ENCODE data around the gene PRR12.

The PRR12 gene

GRCh38 chr19:49592486-49593232 is 1.7 kb downstream of the PRR12 start:
- DNase-seq (ENCODE audit: low read depth): no peak

DNA sequence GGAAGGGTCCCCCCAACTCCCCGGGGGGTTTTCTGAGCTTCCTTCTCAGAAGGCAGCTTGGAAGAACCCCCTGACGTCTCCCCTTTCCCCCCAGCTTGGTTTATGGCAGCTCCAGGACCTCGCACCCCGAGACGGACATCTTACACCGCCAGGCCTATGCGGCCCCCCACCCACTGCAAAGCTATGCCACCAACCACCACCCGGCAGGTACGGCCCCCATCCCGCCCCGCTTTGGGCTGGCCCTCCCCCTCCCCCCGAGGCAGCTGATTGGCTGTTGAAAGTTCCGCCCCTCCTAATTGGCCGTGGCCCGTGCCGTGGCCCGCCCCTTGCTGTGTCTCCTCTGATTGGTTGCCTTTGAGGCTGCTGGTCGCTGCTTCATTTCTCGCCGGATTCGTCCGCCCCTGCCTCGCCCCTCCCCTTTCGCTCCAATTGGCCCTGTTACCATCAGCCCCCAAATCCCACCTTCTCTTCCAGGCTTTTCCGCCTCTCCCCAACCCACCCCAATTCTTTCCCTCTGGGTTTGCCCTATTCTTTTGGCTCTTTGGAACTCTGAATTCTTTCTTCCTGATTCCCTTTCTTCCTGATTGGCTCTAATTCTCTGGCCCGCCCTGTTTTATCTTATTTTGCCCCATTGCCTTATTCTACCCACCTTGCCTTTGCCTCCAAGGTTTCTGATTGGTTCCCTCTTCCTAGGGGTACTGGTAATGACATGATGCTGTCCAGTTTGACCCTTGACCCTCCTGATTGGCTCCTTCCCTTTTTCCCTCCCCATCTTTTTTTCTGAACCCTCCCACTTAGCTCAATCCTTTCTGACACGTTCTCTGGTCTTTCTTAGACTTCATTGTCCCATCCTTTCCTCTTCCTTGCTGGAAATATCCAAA is 2.5 kb downstream of the PRR12 start:
- DNase-seq (ENCODE audit: low read depth): peak; percentile 89

DNA sequence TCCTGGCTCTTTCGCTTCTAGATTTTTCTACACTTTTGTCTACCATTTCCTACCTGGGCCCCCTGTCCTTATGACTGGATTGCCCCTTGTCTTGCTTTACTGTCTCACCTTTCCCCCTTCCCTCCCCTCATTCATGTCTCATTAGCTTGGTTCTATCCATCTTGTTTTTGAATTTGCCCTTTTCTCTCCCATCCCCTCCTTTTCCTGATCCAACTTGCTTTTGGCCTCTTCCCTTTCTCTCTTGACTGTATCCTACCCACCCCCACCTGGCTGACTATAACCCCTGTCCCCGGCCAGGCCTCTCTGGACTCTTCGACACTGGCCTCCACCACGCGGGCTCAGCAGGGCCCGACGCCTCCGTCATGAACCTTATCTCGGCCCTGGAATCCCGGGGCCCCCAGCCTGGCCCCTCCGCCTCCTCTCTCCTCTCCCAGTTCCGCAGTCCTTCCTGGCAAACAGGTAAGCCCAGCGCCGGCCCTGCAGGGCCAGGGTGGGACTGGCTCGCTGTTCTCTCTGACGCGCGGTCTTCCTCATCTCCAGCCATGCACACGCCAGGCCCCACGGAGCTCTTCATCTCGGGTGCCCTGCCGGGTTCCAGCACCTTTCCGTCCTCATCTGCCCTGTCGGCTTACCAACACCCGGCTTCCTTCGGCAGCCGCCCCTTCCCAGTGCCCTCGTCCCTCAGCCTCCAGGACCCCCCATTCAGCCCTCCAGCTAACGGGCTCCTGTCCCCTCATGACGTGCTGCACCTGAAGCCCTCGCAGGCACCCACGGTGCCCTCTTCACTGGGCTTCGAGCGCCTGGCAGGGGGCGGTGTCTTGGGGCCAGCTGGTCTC is 3.4 kb downstream of the PRR12 start:
- no peak for DNase-seq (ENCODE audit: low read depth)

DNA sequence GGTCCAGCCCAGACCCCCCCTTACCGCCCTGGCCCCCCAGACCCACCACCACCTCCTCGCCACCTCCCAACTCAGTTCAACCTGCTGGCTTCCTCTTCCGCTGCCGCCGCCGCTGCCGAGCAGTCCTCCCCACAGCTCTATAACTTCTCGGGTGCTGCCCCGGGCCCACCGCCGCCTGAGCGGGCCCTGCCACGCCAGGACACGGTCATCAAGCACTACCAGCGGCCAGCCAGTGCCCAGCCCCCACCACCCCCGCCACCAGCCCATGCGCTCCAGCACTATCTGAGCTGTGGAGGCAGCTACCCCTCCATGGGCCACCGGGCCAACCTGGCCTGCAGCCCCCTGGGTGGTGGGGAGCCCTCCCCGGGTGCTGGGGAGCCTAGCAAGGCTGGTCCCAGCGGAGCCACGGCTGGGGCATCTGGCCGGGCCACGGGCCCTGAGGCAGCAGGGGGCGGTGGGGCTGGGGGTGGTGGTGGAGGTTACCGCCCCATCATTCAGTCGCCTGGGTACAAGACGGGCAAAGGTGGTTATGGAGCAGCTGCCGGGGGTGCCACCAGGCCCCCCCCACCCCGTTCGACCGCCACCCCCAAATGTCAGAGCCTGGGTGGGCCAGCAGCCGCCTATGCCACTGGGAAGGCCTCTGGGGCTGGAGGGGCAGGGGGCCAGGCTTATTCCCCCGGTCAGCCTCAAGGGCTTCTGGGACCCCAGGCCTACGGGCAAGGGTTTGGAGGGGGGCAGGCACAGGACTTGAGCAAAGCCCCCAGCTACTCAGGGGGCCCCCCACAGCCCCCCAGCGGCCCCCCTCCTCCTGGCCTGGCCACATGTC is 4.2 kb downstream of the PRR12 start:
- no peak for DNase-seq (ENCODE audit: low read depth)

GRCh38 chr19:49595819-49596404 is 4.9 kb downstream of the PRR12 start:
- DNase-seq (ENCODE audit: low read depth): no peak

DNA sequence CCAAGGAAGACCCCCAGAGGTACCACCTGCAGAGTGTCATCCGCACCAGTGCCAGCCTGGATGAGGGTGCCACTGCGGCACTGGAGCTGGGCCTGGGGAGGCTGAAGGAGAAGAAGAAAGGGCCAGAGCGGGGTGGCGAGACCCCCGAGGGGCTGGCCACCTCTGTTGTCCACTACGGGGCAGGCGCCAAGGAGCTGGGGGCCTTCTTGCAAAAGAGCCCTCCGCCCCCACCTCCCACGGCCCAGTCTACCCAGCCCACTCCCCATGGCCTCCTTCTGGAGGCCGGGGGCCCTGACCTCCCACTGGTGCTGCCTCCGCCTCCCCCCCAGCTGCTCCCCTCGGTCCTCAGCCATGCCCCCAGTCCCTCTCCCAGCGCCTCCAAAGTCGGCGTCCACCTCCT is 5.4 kb downstream of the PRR12 start:
- no peak for DNase-seq (ENCODE audit: low read depth)

DNA sequence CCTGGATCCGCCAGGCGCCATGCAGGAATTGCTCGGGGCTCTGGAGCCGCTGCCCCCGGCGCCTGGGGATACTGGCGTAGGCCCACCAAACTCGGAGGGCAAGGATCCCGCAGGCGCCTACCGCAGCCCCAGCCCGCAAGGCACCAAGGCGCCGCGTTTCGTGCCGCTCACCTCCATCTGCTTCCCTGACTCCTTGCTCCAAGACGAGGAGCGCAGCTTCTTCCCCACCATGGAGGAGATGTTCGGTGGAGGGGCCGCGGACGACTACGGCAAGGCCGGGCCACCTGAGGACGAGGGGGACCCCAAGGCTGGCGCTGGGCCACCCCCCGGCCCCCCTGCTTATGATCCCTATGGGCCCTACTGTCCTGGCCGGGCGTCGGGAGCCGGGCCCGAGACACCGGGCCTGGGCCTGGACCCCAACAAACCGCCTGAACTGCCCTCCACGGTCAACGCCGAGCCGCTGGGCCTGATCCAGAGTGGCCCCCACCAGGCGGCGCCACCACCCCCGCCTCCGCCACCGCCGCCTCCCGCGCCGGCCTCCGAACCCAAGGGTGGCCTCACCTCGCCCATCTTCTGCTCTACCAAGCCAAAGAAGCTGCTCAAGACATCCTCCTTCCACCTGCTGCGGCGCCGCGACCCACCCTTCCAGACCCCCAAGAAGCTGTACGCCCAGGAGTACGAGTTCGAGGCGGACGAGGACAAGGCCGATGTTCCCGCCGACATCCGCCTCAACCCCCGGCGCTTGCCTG is 6.1 kb downstream of the PRR12 start:
- DNase-seq (ENCODE audit: low read depth): no peak

DNA sequence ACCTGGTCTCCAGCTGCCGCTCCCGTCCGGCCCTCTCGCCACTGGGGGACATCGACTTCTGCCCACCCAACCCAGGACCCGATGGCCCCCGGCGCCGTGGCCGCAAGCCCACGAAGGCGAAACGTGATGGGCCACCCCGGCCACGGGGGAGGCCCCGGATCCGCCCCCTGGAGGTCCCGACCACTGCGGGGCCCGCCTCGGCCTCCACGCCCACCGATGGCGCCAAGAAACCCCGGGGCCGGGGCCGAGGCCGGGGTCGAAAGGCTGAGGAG is 6.7 kb downstream of the PRR12 start:
- no peak for DNase-seq (ENCODE audit: low read depth)

DNA sequence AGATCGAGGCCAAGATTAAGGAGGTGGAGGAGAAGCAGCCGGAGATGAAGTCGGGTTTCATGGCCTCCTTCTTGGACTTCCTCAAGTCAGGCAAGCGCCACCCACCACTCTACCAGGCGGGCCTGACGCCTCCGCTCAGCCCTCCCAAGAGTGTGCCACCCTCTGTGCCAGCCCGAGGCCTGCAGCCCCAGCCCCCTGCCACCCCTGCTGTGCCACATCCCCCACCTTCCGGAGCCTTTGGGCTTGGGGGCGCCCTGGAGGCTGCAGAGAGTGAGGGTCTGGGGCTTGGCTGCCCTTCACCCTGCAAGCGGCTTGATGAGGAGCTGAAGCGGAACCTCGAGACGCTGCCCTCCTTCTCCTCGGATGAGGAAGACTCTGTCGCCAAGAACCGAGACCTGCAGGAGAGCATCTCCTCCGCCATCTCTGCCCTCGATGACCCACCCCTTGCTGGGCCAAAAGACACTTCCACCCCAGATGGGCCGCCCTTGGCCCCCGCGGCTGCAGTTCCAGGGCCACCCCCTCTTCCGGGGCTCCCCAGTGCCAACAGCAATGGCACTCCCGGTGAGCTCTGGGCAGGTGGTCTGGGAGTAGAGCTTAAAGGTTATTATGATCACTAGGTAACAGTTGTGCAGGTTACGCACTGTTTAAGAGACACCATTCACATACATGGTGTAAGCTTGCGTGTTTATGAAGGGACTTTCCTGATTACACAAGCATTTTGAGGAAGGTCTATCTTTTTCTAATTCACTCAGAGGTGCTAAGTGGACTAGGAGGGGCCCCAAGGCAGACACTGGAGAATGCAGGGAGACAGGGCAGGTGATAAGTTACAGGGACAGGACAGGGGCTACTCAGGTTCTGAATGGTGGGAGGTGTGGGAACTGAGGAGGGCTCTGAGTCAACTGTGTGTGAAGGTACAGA is 8.7 kb downstream of the PRR12 start:
- no peak for DNase-seq (ENCODE audit: low read depth)

- no peak for DNase-seq (ENCODE audit: low read depth)
Measured at GRCh38 chr19:49601482-49602038, 10.6 kb downstream of the PRR12 start.

- DNase-seq (ENCODE audit: low read depth): no peak
Measured at GRCh38 chr19:49602806-49603205, 11.8 kb downstream of the PRR12 start.

GRCh38 chr19:49605605-49606004 is 14.6 kb downstream of the PRR12 start:
- no peak for DNase-seq (ENCODE audit: low read depth)

DNA sequence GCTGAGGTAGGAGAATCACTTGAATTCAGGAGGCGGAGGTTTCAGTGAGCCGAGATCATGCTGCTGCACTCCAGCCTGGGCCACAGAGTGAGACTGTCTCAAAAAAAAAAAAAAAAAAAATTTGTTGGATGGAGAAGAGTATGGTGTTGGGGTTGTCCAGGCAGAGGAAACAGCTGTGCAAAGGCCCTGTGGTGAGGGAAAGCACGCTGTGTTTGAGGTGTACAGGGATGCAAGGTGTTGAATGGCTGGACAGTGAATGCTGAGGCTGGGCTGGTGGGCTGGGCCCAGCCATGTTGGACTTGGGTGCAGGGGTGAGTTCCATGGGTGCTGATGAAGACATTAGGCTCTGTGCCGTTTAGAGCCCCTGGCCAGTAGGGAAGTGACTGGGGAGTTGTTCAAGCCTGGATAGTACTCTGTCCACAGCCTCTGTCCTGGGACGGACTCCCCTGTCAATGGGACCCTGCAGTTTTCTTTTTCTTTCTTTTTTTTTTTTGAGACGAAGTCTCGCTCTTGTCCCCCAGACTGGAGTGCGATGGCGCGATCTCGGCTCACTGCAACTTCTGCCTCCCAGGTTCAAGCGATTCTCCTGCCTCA is 18.6 kb downstream of the PRR12 start:
- DNase-seq (ENCODE audit: low read depth): no peak

GRCh38 chr19:49613374-49613773 is 22.4 kb downstream of the PRR12 start:
- DNase-seq (ENCODE audit: low read depth): no peak

- no peak for DNase-seq (ENCODE audit: low read depth)
Measured at GRCh38 chr19:49614096-49614833, 23.3 kb downstream of the PRR12 start.

DNA sequence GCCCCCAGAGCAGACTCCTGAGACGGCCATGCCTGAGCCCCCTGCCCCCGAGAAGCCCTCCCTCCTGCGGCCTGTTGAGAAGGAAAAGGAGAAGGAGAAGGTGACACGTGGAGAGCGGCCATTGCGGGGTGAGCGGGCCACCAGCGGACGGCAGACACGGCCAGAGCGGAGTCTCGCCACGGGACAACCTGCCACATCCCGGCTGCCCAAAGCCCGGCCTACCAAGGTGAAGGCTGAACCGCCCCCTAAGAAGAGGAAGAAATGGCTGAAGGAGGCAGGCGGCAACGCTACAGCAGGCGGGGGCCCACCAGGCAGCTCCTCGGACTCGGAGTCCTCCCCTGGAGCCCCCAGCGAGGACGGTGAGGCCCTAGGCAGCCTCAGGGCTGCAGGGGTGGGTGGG is 24.9 kb downstream of the PRR12 start:
- no peak for DNase-seq (ENCODE audit: low read depth)

- DNase-seq (ENCODE audit: low read depth): no peak
Measured at GRCh38 chr19:49616532-49616931, 25.6 kb downstream of the PRR12 start.

DNA sequence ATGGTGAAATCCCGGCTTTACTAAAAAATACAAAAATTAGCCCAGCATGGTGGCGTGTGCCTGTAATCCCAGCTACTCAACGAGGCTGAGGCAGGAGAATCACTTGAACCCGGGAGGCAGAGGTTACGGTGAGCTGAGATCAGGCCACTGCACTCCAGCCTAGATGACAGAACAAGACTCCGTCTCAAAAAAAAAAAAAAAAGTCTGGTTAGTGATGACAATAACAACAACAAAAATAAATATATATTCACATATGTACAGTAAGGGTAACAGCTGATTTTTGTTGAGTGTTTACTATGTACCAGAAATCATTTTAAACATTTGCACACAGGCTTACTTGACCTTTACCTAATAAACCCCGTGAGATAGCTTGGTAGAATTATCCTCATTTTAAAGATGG is 26.0 kb downstream of the PRR12 start:
- no peak for DNase-seq (ENCODE audit: low read depth)
